KBM-7 (cell line): ENCODE measurements around the gene TMEM181.
"Not testable (repeated sequence)": the region's sequence is repeated elsewhere in the genome, so short reads cannot be mapped to it uniquely, and the experiment has no call there.

Experiments
- DNase-seq: peaks from one replicate; pipeline ENCODE4 v3.0.0-alpha.2; 2015
- in situ Hi-C: fragments of 300-500 bp; cut with MboI; formaldehyde crosslinking; loops from 2 replicates; pipeline ENCODE4 v1.14.3; 2020; ENCODE audit warnings: low sequenced_read_pairs, low pct_unique_long_range_greater_than_20kb, mixed read lengths

TMEM181 gene

DNA sequence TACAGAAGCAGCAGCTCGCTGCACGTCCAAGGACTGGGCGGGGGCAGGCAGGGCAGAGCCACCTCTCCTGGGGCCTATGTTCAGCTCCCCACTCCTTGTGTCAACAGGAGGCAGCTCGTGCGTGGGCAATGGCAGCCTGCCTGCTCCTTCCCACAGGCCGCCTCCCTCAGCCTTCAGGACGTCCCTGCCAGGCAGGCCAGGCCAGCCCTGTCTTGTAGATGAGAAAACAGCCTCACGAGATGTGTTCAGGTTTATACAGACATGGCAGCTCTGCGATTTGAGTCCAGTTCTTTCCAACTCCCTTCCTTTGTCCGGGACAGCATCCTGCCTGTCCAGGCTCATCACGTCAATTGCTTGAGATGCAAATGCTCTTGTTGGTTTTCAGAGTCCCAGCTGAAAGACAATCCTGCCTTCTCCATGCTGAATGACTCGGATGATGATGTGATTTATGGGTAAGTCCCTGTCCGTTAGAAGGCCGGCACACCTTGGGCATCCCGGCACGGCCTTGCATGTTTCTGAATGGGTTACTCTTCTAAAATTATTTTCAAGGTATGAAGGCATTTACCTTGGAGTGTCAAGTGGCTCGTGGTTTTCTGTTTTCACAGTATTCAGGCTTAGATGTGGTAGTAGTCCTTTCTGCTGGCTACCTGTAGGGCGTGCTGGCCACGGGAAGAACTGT lies 71.2 kb downstream of the TMEM181 start:
- in situ Hi-C loops: no loop called here
- no peak for DNase-seq

DNA sequence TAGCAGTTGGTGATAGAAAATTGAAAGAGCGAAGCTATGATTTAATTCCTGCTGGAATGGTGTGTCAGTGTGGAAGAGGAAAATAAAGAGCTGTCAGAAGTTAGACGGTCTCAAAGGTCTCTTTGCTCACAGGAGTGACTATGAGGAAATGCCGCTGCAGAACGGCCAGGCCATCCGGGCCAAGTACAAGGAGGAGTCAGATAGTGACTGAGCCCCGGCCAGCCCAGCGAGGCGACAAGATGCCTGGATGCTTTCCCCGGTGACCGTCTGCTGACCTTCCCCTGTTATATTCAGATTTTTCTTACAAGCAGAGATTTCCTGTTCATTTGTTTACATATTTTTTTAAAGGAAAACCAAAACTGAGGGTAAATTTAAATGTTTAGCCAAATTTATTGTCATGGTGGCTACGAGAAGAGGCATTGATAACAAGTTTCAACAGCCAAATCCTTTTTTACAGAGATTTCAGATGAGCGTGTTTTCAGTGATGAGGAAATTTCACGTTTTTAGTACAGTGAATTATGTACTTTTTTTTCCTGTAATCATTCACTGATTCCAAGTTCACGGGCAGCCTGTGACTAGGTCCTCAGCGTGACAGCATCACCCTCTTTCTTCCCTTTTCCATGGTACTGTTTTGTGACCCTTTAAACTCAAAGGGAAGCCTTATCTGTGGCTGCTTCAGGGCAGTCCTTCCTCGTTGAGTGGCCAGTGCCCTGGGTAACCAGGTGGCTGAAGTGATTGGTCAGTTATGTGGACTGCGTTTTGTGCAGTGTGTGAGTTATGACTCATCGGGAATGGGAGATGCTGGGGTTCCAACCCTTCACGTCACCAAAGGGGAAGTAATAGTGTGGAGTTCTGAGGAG lies 72.0 kb downstream of the TMEM181 start:
- in situ Hi-C loops: no loop called here
- DNase-seq: peak; percentile 35

GRCh38 chr6:158632538-158633119 lies 72.7 kb downstream of the TMEM181 start:
- in situ Hi-C loops, DNase-seq: not testable (repeated sequence)

- DNase-seq: no peak
- in situ Hi-C loops: no loop called here
These were observed 73.2 kb downstream of the TMEM181 start for GRCh38 chr6:158633127-158633526.

- DNase-seq: no peak
- in situ Hi-C loops: no loop called here
These were observed 75.0 kb downstream of the TMEM181 start for GRCh38 chr6:158634695-158635426.

DNA sequence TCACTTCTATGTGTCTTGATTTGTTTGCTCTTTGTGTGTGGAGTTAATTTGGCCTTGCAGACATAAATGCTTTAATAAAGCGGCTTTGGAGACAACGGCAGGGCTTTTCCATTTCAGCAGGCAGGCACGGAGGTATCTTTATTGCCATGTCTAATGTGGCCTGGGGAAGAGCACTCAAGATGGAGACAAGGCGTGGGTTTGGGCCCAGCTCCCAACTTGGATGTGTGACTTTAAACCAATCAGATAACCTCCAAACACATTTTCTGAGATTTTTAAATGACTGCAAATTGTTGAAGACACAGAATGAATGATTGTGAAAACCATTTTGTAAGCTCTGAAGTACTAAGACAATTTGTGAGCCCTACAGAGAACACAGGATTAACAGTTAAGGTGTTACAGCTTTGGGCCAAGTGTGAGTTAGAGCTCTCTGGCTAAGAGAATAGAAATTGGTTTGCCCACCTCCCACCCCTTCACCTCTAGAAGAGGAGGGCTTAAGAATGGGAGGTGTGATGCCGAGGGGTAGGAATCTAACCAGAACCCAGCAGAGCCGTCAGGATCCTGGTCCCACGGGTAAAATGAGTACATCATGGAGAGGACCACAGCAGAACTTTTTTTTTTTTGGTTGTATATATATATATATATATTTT lies 75.7 kb downstream of the TMEM181 start:
- no peak for DNase-seq
- in situ Hi-C loops: no loop called here

GRCh38 chr6:158636778-158637177 lies 76.9 kb downstream of the TMEM181 start:
- no peak for DNase-seq
- in situ Hi-C loops: no loop called here

- DNase-seq: no peak
These were observed 78.5 kb downstream of the TMEM181 start for GRCh38 chr6:158638324-158638854.

GRCh38 chr6:158639056-158639455 lies 79.2 kb downstream of the TMEM181 start:
- in situ Hi-C loops: no loop called here
- DNase-seq: no peak

More at GRCh38 chr6:158638324-158638854, 78.5 kb downstream of the TMEM181 start:
- in situ Hi-C loops: no loop called here

- in situ Hi-C loops: no loop called here
- DNase-seq: no peak
These were observed 80.6 kb downstream of the TMEM181 start for GRCh38 chr6:158640519-158640918.

- in situ Hi-C loops: no loop called here
- DNase-seq: no peak
These were observed 82.3 kb downstream of the TMEM181 start for GRCh38 chr6:158642097-158642601.

DNA sequence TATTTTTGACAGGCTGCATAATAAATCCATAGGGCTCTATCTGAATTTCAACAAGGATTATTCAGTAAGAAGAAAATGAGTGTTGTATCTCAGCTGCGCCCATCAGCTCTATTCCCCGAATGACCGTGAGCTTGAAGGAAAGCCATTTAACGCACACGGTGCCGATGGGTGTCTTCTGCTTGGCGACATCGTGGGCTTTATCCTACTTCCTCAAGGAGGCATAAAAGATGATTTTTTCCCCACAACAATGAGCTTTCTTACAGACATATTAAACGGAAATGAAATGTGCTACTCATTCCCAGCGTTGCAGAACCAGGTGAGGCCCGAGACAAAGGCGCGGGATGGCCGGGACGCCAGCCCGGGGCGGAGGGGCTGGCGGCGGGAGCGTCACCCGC lies 83.9 kb downstream of the TMEM181 start:
- in situ Hi-C loops: no loop called here
- no peak for DNase-seq

DNA sequence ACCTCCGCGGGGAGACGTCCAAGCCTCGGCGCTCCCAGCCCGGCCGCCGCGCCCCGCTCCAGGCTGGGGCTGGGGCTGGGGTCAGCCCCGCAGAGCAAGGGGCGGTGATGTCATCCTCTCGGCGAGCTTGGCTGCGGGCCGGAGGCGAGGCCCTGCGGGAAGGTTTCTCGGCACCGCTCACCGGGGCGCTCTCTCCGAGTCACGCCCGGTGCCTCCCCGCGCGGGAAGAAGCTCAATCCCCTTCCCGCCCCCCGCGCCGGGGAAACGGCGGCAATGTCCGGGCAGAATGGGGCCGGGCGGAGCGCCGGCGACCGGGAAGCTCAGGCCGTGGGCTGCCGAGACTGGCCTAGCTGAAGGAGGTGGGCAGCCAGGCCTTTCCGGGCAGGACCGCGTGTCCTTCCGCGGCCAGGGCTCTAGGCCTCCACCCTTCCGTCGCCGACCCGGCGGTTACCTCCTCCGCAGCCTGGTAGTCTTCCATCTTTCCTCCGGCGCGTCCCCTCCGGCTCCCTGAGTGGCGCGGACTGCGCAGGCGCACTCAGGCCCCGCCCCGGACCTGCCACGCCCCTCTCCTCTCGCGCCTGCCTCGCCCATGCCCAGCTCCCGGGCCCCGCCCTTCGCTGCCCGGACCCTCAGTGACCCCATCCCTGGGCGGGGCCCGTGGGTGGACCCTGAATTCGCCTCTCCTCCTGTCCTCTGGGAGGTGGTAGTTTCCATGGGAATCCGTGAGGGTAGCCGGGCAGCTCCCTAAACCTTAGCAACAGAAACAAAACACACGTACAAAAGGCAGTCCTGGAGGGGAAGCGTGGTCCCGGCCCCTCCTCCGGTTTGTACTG lies 84.6 kb downstream of the TMEM181 start, which contains the start of gene DYNLT1:
Gene DYNLT1 (minus strand): TSS at position 513 of the 833 bp plus-strand sequence. CDS start 35 bp downstream, at position 478.
- in situ Hi-C loops: no loop called here
- DNase-seq: peak; percentile 94

GRCh38 chr6:158645064-158646022 lies 85.5 kb downstream of the TMEM181 start:
- no peak for DNase-seq
- in situ Hi-C loops: no loop called here

GRCh38 chr6:158646023-158646910 lies 86.4 kb downstream of the TMEM181 start:
- in situ Hi-C loops: no loop called here
- DNase-seq: no peak

DNA sequence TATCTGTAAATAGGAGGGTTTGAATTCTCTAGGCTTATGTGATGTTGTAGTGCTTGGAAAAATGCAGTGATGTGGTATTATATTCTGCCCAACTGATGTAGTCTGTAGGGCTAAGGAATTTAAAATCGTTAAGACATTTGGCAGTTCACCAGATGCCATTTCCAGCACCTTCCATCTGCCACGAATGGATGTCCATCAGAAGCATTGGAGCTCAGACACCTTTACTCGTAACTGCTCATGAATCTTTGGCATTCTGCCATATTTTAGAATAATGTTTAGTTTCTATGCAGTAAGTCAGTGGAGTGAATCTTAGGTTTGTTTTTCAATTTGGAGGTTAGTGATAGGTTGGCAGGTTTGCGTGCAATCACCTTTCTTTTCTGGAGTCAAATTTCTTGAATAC lies 87.6 kb downstream of the TMEM181 start:
- DNase-seq: no peak
- in situ Hi-C loops: no loop called here
